Measurements from ENCODE around the gene CD34. TPM values are rescaled to one million over a fixed set of nuclear protein-coding genes. Genes with fewer than 3 reads are reported as not detected.

Gene CD34
- total and polyA plus RNA-seq, 8 donors, result 3.2 to 31.2 (median 11.6) TPM

DNA sequence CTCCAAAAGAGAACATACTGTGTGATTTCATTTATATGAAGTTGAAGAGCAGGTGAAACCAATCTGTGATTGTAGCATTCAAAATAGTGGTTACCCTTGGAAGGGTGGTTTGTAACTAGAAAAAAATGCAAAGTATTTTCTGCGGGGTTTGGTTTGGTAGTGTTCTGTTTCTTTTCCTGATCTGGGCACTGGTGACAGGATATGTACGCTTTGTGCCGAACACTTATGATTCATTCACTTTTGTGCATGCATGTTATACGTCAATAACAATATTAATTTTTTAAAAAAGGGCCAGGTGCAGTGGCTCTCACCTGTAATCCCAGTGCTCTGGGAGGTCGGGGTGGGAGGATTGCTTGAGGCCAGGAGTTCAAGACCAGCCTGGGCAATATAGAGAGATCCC lies 63.8 kb downstream of the CD34 start:
- Histone ChIP-seq H3K4me1 (peaks cover 31 to 94% (median 63%) of the 10 kb centered on the region in 4 donors), H3K36me3 (peaks cover 0 to 37% (median 10%) of the 10 kb centered on the region in 4 donors)

GRCh38 chr1:207845109-207845508 lies 65.8 kb downstream of the CD34 start:
- WGBS, 5 donors, result 56 to 78% (median 72%) methylated on average over 6 of the region's 6 CpGs
- peak overlapping the region; percentile 1 to 41 (median 11) for H3K27ac ChIP-seq
- TF ChIP-seq CTCF (IDR thresholded peaks at IDR 0.05) (no peak), POLR2A (IDR thresholded peaks at IDR 0.05) (no peak)

More for the DNA sequence above, 63.8 kb downstream of the CD34 start:
- Histone ChIP-seq H3K4me3 (no peak overlapping the region), H3K9me3 (no peaks in the 10 kb centered on the region), H3K27me3 (no peaks in the 10 kb centered on the region), H3K27ac (peak overlapping the region in 2 of 5 donors; percentile 50 to 79)
- TF ChIP-seq POLR2AphosphoS5 (IDR thresholded peaks at IDR 0.05) (peak in 1 of 3 donors; percentile 24), EP300 (IDR thresholded peaks at IDR 0.05) (no peak)
- DNase-seq, result no peak
- 78 to 93% (median 88%) methylated on average over 5 of the region's 5 CpGs for WGBS, 5 donors
- intact Hi-C loops (cut with DNase I; ENCODE audit: low total_unique reads), result no loop called here

GRCh38 chr1:207844371-207844770 lies 66.6 kb downstream of the CD34 start:
- Histone ChIP-seq H3K4me3 (no peak overlapping the region), H3K36me3 (peaks cover 0 to 28% (median 3%) of the 10 kb centered on the region in 4 donors), H3K4me1 (peaks cover 24 to 86% (median 54%) of the 10 kb centered on the region in 4 donors), H3K9me3 (no peaks in the 10 kb centered on the region), H3K27ac (peak overlapping the region in 1 of 5 donors; percentile 23), H3K27me3 (no peaks in the 10 kb centered on the region)
- intact Hi-C loops (cut with DNase I; ENCODE audit: low total_unique reads), result no loop called here
- no peak for DNase-seq
- TF ChIP-seq CTCF (IDR thresholded peaks at IDR 0.05), result no peak
- no peak for TF ChIP-seq POLR2A (IDR thresholded peaks at IDR 0.05)
- no peak for TF ChIP-seq EP300 (IDR thresholded peaks at IDR 0.05)
- TF ChIP-seq POLR2AphosphoS5 (IDR thresholded peaks at IDR 0.05), result no peak
- 51 to 83% (median 79%) methylated on average over 2 of the region's 2 CpGs for WGBS, 5 donors

More at GRCh38 chr1:207845109-207845508, 65.8 kb downstream of the CD34 start:
- Histone ChIP-seq H3K4me1 (peaks cover 31 to 87% (median 57%) of the 10 kb centered on the region in 4 donors), H3K36me3 (peaks cover 0 to 26% (median 3%) of the 10 kb centered on the region in 4 donors), H3K9me3 (no peaks in the 10 kb centered on the region), H3K27me3 (no peaks in the 10 kb centered on the region), H3K4me3 (no peak overlapping the region)
- no peak for DNase-seq
- intact Hi-C loops (cut with DNase I; ENCODE audit: low total_unique reads), result no loop called here

- Histone ChIP-seq H3K9me3 (no peaks in the 10 kb centered on the region), H3K27me3 (no peaks in the 10 kb centered on the region), H3K27ac (peak overlapping the region in 1 of 5 donors; percentile 31), H3K4me3 (no peak overlapping the region), H3K4me1 (peaks cover 20 to 86% (median 51%) of the 10 kb centered on the region in 4 donors), H3K36me3 (peaks cover 0 to 28% (median 3%) of the 10 kb centered on the region in 4 donors)
- TF ChIP-seq POLR2AphosphoS5 (IDR thresholded peaks at IDR 0.05) (no peak), POLR2A (IDR thresholded peaks at IDR 0.05) (no peak), EP300 (IDR thresholded peaks at IDR 0.05) (no peak), CTCF (IDR thresholded peaks at IDR 0.05) (no peak)
- intact Hi-C loops (cut with DNase I; ENCODE audit: low total_unique reads), result no loop called here
- no peak for DNase-seq
- WGBS, 5 donors, result 87 to 94% (median 90%) methylated on average over 6 of the region's 6 CpGs
Measured at GRCh38 chr1:207842506-207842905, 68.4 kb downstream of the CD34 start.

DNA sequence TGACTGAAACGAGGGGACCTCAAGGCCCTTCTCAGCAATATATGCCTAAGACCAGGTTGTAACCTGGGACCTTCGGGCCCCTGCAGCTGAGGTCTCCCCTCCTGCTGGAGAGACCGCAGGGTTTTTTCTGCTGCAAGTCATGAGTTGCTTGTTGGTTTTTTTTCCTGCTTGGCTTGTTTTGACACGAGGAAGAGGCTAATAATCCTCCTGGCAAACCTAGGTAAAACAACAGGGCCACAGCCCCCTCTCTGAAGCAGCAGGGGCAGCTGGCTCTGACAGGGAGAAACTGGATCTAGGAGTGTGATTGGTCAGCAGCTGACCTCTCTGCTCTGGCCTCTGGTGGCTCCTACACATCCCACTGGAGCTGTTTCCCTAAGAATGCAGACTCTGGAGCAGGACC lies 69.0 kb downstream of the CD34 start:
- Histone ChIP-seq H3K4me3 (no peak overlapping the region), H3K27ac (peak overlapping the region in 1 of 5 donors; percentile 31), H3K36me3 (peaks cover 0 to 26% (median 3%) of the 10 kb centered on the region in 4 donors), H3K27me3 (no peaks in the 10 kb centered on the region), H3K4me1 (peaks cover 24 to 86% (median 55%) of the 10 kb centered on the region in 4 donors), H3K9me3 (no peaks in the 10 kb centered on the region)
- 44 to 67% (median 53%) methylated on average over 4 of the region's 4 CpGs for WGBS, 5 donors
- intact Hi-C loops (cut with DNase I; ENCODE audit: low total_unique reads), result no loop called here
- DNase-seq, result no peak
- TF ChIP-seq POLR2AphosphoS5 (IDR thresholded peaks at IDR 0.05), result no peak
- TF ChIP-seq CTCF (IDR thresholded peaks at IDR 0.05), result no peak
- TF ChIP-seq EP300 (IDR thresholded peaks at IDR 0.05), result no peak

Data from stomach (tissue), 9 donors.